NOMO-1 (cell line): ENCODE data around the gene ATP9A.

ENCODE experiments used
- DNase-seq, 2 experiments: peaks; one replicate each; lab custom pipeline; 2025; ENCODE audit not compliant: unreplicated experiment in 2 of 2; lab: John Stamatoyannopoulos, UW

ATP9A gene

DNA sequence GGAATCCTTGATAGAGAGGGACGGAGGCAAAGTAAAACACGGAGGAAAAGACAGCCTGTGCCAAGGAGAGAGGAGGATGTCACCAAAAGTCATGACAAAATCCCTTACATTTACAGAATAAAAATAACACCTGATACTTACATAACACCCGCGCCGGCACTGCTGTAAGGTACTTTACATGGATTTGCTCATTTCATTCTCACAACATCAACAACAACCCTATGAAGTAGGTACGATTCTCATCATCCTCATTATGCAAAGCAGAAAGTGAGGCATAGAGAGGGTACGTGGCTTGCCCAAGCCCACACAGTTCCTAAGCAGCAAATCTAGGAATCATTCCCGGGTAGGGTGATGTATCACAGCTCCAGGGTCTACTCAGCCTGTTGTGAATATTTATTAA lies 158.1 kb downstream of the ATP9A start:
- no peak for DNase-seq

DNA sequence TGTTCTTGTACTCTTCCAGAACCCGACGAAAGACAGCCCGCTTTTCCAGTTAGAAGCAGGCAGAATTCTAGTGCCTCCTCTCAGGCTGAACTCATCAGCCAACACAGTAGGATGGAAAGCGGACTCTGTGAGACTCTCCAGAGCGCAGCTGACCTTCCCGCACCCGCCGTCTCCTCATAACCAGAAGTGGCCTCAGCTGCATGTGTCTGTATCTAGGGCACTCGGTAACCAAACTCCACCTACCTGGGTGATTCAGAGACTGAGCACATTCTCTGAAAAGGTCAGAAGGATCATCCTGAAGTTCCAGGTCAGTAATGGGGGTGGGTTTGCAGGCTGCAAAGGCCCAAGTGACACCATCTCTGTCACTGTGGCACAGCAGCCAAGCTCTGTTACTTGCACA lies 158.9 kb downstream of the ATP9A start:
- DNase-seq, result no peak

DNA sequence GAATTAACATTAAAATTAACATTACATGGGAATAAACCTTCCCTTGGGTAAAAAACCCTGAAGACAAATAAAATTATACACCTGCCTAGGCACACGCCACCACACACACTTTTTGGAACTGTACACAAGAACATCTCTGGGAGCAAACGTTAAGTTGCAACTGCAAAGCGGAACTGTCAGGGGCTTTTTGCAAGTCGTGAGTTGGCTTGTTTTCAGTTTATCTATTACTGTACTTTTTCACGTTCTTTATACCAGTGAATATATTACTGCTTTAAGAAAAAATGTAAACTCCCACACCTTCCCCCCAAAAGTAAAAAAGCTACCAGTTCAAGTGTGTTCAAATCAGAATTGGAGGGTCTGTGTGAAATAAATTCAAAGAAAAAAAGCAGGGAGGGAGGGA lies 160.1 kb downstream of the ATP9A start:
- peak in 1 of 2 experiments; percentile 7 for DNase-seq

DNA sequence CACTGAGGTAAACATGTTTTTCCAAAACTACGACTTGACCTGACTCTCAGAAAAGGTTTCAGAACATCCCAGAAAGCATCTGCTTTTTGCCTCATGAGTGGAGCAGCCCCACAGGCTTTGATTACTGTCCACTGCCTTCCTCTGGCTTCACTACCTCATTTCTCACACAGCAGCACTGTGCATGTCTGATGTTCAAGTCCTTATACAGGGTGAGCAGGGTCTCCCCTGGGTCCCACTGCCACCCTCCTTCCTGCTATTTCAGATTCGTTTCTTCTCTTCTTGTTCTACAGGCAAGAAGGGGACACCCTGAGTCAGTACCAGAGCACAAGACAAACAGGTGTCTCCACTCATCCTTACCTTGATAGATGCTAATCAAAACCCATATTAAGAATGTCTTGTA lies 161.0 kb downstream of the ATP9A start:
- DNase-seq, result no peak

DNA sequence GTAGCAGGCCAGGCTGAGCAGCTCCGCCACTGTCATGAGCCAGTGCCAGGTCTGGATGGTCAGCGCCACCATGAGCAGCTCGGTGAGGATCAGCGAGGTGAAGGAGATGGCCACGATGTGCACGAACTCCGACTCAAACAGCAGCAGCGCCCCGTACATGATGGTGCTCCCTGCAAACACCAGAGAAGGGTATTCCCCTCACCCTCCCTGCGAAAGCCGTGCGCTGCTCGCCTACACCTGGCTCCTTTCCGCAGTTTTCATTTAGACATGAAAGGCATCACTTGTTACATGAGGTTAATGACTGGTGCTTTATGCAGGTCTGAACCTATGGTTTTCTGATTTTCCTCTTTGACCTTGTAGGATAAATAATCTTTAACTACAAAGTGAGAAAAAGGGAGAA lies 163.3 kb downstream of the ATP9A start:
- DNase-seq, result no peak

DNA sequence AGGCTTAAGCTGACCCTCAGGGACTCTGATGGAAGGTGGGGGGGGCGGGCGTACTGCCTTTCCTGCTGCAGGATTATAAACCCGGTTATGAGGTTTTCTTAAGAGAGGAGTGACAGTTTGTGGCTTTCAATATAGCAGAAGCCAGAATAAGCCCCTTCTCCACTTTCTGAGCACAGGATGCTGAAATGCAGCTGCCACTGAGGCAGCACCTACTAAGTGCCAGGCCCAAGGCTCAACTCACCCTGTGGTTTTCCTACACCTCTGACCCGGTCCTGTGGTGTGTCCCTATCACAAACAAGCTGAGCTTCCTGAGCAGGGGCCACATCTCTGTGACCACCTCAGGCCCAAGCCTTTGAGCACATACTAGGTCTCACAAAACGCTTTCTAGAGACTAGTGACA lies 166.1 kb downstream of the ATP9A start:
- DNase-seq, result no peak

DNA sequence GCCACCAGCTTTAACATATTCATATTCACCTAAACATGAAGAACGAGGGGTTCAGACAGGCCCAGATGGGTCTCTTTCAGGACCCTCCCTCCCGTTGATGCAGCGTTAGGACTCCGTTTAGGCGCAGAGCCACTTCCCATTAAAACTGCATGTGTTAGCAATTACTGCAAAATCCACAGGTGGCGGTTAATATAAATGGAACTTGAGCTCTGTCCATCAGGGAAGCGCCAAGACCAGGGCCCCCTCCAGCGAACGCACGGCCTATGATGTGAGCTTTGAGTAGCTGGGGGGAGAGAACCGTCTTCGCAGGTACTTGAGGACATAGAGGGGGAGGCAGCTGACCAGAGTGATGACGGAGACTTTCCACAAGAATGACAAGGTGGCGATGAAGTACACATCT lies 167.2 kb downstream of the ATP9A start:
- no peak for DNase-seq

DNA sequence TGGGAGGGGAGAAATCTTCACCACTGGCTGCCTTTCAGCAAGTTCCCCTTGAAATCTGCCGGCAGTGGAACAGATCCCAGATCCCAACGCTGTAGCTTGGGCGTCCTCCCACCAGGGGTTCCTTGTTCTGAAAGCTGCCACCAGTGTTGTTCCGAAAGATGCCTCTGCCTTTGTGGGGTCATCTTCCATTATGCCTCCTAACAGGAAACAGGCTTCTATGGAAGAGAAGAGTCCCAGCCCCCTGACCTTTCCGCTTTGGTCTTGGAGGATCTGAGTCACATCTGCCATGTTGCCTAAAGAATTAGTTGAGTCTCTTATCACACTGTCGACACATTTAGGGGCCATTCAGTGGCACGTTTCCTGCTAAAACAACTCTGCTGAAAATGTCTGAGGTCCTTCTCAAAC lies 168.2 kb downstream of the ATP9A start:
- no peak for DNase-seq

DNA sequence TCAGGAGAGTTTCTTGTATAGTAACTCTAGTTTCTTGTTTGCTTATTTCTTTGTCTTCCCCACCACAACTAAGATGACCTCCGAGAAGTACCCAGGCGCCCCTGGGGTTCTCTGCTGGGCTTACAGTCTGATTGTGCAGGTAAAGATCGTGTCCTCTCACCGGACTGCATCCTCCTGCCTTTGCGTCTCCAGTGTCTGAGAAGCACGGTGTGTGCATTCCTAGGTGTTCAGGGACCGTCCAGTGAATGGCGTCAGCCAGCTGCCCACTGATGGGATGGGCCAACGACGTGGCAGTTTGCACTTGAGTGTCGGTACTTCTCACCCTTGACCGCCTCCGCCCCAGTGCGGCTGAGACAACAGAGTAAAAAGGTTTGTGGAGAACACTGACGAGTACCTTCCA lies 169.6 kb downstream of the ATP9A start:
- DNase-seq, result no peak

DNA sequence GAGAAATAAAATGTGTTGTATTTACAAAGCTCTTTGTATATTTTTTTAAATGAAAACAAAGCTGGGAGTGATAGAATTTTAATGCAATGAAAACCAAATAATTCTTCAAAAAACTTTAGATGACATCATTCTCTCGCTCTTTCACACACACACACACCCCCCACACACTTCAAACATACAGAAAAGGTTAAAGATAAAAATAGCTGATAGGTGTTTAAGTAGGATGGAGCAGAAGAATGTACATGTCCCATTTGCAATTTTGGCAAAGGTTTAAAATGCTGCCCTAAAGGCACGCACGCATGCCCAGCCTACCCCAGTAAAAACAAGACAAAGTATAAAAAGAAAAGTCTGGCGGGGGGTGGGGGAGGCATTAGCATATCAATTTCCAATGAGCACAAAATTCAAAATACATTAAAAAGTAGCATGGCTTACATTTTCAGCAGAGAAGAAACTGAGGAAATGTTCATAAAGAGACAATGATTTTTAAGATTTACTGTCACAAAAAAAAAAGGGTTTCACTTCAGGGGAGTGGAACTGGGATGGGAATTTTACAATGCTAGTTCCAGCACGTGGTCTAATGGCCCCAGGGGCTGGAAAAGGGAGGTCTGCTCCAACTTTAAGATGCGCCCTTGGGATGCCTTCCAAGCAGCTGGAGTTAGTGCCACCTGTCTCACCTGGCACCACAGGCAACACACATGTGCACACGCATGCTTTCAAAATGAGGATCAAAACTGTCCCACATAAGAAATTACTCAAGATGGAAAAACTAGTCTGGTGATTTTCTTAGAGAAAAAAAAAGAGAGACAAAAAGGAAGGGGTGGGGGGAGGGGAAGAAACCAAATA lies 170.6 kb downstream of the ATP9A start:
- DNase-seq, result no peak

DNA sequence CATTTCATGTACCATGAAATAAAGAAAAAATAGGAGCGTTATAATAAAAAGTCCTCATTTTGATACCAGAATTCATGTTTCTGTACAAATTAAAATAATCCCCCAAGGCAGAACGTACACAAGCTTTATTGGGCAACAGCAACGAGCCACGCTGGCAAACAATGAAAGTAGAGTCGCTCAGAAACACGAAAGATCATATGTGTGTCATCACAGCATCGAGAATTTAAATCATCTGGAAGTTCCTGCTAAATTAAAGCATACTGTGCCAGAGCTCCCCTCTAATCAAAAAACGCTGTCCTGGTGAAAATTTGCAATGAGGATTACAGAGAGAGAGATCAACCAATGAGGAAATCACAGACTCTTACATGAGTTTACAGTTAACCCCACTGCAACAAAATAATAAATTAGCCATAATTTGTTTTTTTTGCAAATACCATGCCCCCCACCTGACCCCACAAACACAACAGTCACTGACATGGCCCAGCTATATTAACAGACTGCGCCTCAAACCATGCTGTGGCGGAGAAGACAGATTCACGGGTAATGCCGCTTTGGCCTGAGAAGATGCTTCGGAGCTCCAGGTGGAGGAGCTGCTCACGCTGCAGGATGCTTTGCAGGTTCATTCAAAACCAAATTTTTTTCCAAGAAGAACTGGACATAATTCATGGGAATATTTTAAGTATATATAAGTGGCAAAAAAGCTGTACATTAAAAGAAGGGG lies 171.4 kb downstream of the ATP9A start:
- no peak for DNase-seq

DNA sequence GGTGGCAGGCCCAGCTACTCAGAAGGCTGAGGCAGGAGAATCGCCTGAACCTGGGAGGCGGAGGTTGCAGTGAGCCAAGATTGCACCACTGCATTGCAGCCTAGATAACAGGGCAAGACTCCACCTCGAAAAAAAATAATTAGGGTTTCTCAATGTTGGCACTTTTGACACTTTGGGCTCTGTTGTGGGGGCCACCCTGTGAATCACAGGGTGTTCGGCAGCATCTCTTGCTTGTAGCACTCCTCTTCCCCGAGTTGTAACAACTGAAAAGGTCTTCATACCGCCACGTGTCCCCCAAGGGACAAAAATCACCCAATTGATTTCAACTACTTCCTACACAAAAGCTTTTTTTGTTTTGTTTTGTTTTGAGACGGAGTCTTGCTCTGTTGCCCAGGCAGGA lies 172.4 kb downstream of the ATP9A start:
- DNase-seq, result no peak

DNA sequence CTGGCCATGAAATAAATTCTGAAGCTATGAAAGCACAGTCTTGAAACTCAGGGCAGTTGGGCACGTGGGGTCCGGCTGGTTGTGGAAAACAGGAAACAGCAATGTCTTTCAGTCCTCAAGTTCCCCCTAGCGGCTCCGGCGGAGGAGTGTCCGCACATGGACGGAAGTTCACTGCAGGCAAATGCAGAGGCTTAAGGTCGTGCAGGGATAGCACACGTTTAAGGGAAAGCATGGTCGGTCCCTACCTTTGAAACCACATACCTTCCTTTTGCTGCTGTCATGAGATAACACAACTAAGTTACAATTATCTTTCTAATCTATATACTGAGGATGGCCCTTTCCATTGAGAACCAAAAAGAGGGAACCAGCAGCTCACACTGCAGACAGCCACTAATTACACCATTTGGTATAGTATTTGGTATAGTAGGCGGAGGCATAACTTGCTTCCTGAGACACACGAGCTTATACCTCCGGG lies 173.1 kb downstream of the ATP9A start:
- peak; percentile 82 to 92 for DNase-seq

DNA sequence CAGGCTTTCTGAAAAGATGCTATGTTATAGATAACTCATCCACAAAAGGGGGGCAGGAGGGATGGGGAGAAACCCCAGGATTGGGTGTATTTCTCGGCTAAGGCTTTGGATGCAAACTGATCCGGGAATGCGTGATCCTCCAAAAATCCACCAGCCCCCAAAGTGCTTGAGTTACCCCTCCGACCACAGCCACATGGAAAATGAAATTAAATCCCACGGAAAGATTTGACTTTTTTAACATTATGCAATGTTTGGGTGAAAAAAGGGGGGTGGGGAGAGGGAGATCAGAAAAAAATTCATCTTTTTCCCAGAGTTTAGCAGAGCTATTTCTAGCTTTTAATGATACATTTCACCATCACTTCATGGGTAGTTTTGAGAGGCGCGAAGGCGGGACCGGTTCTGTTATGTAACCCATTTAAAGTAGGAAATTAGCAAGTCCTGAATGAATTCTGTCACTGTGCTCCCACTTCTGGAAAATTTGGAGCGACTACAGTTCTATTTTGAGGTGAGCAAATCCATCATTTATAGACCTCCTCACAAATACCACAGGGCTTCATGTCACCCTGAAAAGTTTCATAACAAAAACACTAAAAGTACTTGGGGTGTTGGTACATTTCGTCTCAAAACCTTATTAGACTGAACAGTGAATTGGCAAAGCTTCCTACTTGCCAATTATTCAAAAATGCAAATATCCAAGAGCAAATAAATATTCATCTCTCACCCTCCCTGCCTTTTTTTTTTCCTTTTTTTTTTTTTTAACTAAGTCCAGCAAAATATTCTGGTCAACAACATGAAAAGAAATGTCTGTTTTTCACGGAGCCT lies 173.7 kb downstream of the ATP9A start:
- peak in 1 of 2 experiments; percentile 57 for DNase-seq

DNA sequence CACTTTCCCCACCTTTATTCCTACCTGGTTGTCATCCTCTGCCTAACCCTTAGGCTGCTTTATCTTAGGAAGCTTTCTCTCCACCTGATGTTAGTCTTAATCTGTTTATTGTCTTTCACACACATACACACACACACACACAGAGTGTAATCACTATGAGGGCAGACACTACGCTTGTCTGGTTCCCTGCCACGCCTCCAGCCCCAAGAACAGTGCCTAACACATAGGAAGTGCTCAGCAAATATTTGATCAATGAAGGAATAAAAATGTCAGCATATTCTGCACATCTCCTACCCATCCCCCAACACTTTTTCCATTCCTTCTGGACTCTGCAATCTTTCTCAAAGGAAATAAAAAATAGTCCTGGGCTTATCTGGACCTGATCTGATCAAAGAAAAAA lies 174.6 kb downstream of the ATP9A start:
- no peak for DNase-seq

DNA sequence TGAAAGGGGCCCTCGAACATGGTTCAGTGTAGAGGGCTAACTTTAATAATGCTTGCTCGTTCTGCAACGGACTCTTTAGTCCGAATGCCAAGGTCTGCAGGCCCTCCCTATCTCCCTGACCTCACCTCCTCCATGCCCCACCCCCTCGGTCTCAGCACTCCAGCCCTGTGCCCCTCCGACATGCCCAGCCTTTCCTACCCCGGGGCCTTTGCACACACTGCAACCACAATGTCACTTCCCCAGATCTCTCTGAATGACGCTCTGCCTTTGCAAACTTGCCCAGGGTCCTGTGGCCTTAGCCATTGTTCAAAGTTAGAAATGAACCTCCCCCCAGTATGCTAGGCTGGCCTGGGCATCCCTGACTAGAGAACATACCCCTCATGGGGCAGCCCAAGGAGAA lies 175.6 kb downstream of the ATP9A start:
- DNase-seq, result no peak

DNA sequence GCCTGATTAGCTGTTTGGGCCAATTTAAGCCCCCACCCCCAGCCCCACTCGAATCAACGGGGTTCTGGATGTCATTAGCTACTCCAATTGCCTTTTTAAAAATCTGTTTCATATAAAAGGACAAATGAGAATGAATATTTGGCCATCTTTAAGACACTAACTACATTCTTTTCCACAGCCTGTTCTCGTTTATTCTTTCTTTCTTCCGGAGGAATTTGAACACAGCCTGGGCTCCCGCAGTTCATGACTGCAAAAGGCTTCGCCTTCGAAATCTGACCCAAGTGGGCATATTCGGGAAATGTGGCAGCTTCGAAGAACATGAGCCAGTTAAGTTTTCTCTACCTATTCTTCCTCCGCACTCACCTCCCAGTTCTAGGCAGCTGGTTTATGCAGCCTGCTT lies 176.3 kb downstream of the ATP9A start:
- DNase-seq, result no peak

DNA sequence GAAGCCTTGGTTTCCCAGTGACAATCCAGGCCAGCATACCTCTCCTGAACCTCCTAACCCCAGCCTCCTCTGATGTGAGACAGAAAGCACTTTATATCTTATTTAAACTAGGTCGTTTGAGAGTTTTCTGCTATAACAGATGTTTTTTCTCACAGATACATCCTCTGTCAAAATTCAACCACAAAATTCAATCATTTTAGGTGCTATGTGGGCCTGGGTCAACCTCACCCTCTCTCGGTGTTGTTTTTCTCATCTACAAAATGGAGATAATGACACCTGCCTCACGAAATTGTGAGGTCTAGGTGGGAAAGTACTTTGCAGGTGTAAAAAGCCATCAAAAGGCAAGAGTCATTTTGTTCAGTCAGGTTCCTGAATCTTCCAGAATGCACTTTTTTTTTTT lies 179.4 kb downstream of the ATP9A start:
- no peak for DNase-seq

DNA sequence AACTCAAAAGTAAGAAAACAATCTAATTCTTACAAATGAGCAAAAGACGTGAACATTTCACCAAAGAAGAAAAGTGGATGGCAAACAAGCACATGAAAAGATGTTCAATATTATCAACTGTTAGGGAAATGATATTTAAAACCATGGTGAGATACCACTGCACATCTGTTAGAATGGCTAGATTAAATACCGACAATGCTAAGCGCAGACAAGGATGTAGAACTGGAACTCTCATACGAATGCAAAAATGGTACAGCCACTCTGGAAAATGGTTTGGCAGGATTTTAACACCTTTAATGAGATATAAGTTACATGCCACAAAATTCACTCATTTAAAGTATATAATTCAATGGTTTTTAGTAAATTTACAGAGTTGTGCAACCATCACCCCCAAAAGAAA lies 181.0 kb downstream of the ATP9A start:
- no peak for DNase-seq

DNA sequence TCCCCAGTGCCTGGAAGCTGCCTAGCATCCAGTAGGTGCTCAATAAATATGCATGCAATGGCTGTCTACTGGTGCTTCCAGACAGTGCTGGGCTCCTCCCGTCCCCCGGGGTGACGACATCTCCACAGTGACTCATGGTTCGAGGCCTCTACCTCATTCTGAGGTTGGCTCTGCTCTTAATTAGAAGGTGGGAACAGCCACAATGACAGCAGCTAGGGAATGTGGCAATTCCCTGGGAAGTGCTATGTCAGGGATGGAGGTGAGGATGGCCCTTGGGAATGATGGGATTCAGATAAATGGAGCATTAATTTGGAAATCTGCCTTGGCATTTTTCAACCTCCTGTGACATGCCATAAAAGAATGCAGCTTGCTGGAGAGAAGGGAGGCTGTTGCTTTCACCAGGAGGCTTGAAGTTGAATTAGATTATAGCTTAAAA lies 182.2 kb downstream of the ATP9A start:
- peak in 1 of 2 experiments; percentile 4 for DNase-seq

DNA sequence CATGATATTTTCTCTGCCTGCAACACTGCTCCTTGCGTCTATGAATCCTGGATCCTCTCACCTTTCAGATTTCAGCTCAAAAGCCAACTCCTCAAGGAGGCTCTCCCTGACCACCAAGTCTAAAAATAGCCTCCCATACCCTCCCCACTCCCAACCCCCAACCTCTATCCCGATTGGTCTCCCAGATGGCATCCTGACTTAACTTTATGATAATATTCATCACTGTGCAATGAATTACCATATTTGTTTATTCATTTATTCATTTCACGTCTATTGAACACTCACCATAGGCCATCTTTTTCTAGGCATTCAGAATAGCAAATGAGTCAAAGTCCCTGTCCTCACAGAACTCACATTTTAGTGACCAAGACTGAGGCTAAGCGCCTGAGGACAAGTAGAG lies 183.0 kb downstream of the ATP9A start:
- no peak for DNase-seq
